ENCODE measurements around the gene ELL2.

The ELL2 gene

GRCh38 chr5:95889076-95889475 lies 72.6 kb downstream of the ELL2 start:
- TF ChIP-seq EZH2 (IDR thresholded peaks at IDR 0.05) (no peak), POLR2AphosphoS5 (IDR thresholded peaks at IDR 0.05; ENCODE audit: borderline replicate concordance, low read depth, low read length) (no peak), FOXP2 (optimal IDR thresholded peaks at IDR 0.05; ENCODE audit: control extremely low read depth, extremely low read length, insufficient read depth) (no peak)
- no peaks in the 10 kb centered on the region for H3K36me3 ChIP-seq (ENCODE audit: insufficient read depth, low read length)
- no peak overlapping the region for H3K9ac ChIP-seq (ENCODE audit: insufficient read length)
- H3K27ac ChIP-seq = no peak overlapping the region
- no peak overlapping the region for H3K4me3 ChIP-seq
- no peak for DNase-seq (ENCODE audit: low read depth, low spot score)
- H3K9me3 ChIP-seq (ENCODE audit: low read depth, low read length) = no peaks in the 10 kb centered on the region

GRCh38 chr5:95887977-95888376 lies 73.7 kb downstream of the ELL2 start:
- H3K9ac ChIP-seq (ENCODE audit: insufficient read length) = no peak overlapping the region
- H3K36me3 ChIP-seq (ENCODE audit: insufficient read depth, low read length) = no peaks in the 10 kb centered on the region
- DNase-seq (ENCODE audit: low read depth, low spot score) = no peak
- no peak overlapping the region for H3K4me3 ChIP-seq
- no peak for TF ChIP-seq EZH2 (IDR thresholded peaks at IDR 0.05)
- TF ChIP-seq POLR2AphosphoS5 (IDR thresholded peaks at IDR 0.05; ENCODE audit: borderline replicate concordance, low read depth, low read length) = no peak
- TF ChIP-seq FOXP2 (optimal IDR thresholded peaks at IDR 0.05; ENCODE audit: control extremely low read depth, extremely low read length, insufficient read depth) = no peak
- H3K27ac ChIP-seq = no peak overlapping the region
- H3K9me3 ChIP-seq (ENCODE audit: low read depth, low read length) = no peaks in the 10 kb centered on the region

GRCh38 chr5:95886340-95887044 lies 75.2 kb downstream of the ELL2 start:
- H3K36me3 ChIP-seq (ENCODE audit: insufficient read depth, low read length) = no peaks in the 10 kb centered on the region
- H3K4me3 ChIP-seq = no peak overlapping the region
- DNase-seq (ENCODE audit: low read depth, low spot score) = no peak
- H3K9me3 ChIP-seq (ENCODE audit: low read depth, low read length) = no peaks in the 10 kb centered on the region
- no peak overlapping the region for H3K9ac ChIP-seq (ENCODE audit: insufficient read length)
- no peak overlapping the region for H3K27ac ChIP-seq
- no peak for TF ChIP-seq FOXP2 (optimal IDR thresholded peaks at IDR 0.05; ENCODE audit: control extremely low read depth, extremely low read length, insufficient read depth)
- no peak for TF ChIP-seq EZH2 (IDR thresholded peaks at IDR 0.05)
- TF ChIP-seq POLR2AphosphoS5 (IDR thresholded peaks at IDR 0.05; ENCODE audit: borderline replicate concordance, low read depth, low read length) = no peak

GRCh38 chr5:95884511-95884910 lies 77.1 kb downstream of the ELL2 start:
- Histone ChIP-seq H3K27ac (no peak overlapping the region), H3K36me3 (ENCODE audit: insufficient read depth, low read length) (no peaks in the 10 kb centered on the region)
- DNase-seq (ENCODE audit: low read depth, low spot score) = no peak

GRCh38 chr5:95884017-95884325 lies 77.7 kb downstream of the ELL2 start:
- no peak overlapping the region for H3K27ac ChIP-seq
- H3K9me3 ChIP-seq (ENCODE audit: low read depth, low read length) = no peaks in the 10 kb centered on the region
- TF ChIP-seq EZH2 (IDR thresholded peaks at IDR 0.05) (no peak), POLR2AphosphoS5 (IDR thresholded peaks at IDR 0.05; ENCODE audit: borderline replicate concordance, low read depth, low read length) (no peak), FOXP2 (optimal IDR thresholded peaks at IDR 0.05; ENCODE audit: control extremely low read depth, extremely low read length, insufficient read depth) (no peak)
- no peak overlapping the region for H3K9ac ChIP-seq (ENCODE audit: insufficient read length)
- no peak overlapping the region for H3K4me3 ChIP-seq
- DNase-seq (ENCODE audit: low read depth, low spot score) = no peak
- no peaks in the 10 kb centered on the region for H3K36me3 ChIP-seq (ENCODE audit: insufficient read depth, low read length)

More at GRCh38 chr5:95884511-95884910, 77.1 kb downstream of the ELL2 start:
- TF ChIP-seq POLR2AphosphoS5 (IDR thresholded peaks at IDR 0.05; ENCODE audit: borderline replicate concordance, low read depth, low read length) (no peak), FOXP2 (optimal IDR thresholded peaks at IDR 0.05; ENCODE audit: control extremely low read depth, extremely low read length, insufficient read depth) (no peak), EZH2 (IDR thresholded peaks at IDR 0.05) (no peak)
- H3K4me3 ChIP-seq = no peak overlapping the region
- H3K9ac ChIP-seq (ENCODE audit: insufficient read length) = no peak overlapping the region
- H3K9me3 ChIP-seq (ENCODE audit: low read depth, low read length) = no peaks in the 10 kb centered on the region

GRCh38 chr5:95883185-95884016 lies 78.2 kb downstream of the ELL2 start:
- TF ChIP-seq POLR2AphosphoS5 (IDR thresholded peaks at IDR 0.05; ENCODE audit: borderline replicate concordance, low read depth, low read length) (no peak), EZH2 (IDR thresholded peaks at IDR 0.05) (no peak), FOXP2 (optimal IDR thresholded peaks at IDR 0.05; ENCODE audit: control extremely low read depth, extremely low read length, insufficient read depth) (no peak)
- no peaks in the 10 kb centered on the region for H3K9me3 ChIP-seq (ENCODE audit: low read depth, low read length)
- H3K9ac ChIP-seq (ENCODE audit: insufficient read length) = no peak overlapping the region
- H3K4me3 ChIP-seq = no peak overlapping the region
- H3K27ac ChIP-seq = no peak overlapping the region
- no peaks in the 10 kb centered on the region for H3K36me3 ChIP-seq (ENCODE audit: insufficient read depth, low read length)
- DNase-seq (ENCODE audit: low read depth, low spot score) = no peak

- Histone ChIP-seq H3K9ac (ENCODE audit: insufficient read length) (no peak overlapping the region), H3K4me3 (no peak overlapping the region), H3K27ac (no peak overlapping the region), H3K9me3 (ENCODE audit: low read depth, low read length) (no peaks in the 10 kb centered on the region), H3K36me3 (ENCODE audit: insufficient read depth, low read length) (no peaks in the 10 kb centered on the region)
- TF ChIP-seq EZH2 (IDR thresholded peaks at IDR 0.05) (no peak), POLR2AphosphoS5 (IDR thresholded peaks at IDR 0.05; ENCODE audit: borderline replicate concordance, low read depth, low read length) (no peak), FOXP2 (optimal IDR thresholded peaks at IDR 0.05; ENCODE audit: control extremely low read depth, extremely low read length, insufficient read depth) (no peak)
- DNase-seq (ENCODE audit: low read depth, low spot score) = no peak
These were observed 79.8 kb downstream of the ELL2 start for GRCh38 chr5:95881833-95882232.

GRCh38 chr5:95880081-95880926 lies 81.3 kb downstream of the ELL2 start:
- Histone ChIP-seq H3K27ac (no peak overlapping the region), H3K36me3 (ENCODE audit: insufficient read depth, low read length) (no peaks in the 10 kb centered on the region), H3K9ac (ENCODE audit: insufficient read length) (no peak overlapping the region), H3K9me3 (ENCODE audit: low read depth, low read length) (no peaks in the 10 kb centered on the region), H3K4me3 (no peak overlapping the region)
- DNase-seq (ENCODE audit: low read depth, low spot score) = no peak
- TF ChIP-seq FOXP2 (optimal IDR thresholded peaks at IDR 0.05; ENCODE audit: control extremely low read depth, extremely low read length, insufficient read depth) = no peak
- no peak for TF ChIP-seq POLR2AphosphoS5 (IDR thresholded peaks at IDR 0.05; ENCODE audit: borderline replicate concordance, low read depth, low read length)
- no peak for TF ChIP-seq EZH2 (IDR thresholded peaks at IDR 0.05)
